Activated CD4-positive, alpha-beta T cell treated with anti-CD3 and anti-CD28 coated beads for 48 hours (primary cell): ENCODE results near the gene ALDH16A1.

ENCODE experiments used
- DNase-seq: peaks from one replicate; pipeline ENCODE4 v3.0.0-alpha.2; 2020

Gene ALDH16A1

DNA sequence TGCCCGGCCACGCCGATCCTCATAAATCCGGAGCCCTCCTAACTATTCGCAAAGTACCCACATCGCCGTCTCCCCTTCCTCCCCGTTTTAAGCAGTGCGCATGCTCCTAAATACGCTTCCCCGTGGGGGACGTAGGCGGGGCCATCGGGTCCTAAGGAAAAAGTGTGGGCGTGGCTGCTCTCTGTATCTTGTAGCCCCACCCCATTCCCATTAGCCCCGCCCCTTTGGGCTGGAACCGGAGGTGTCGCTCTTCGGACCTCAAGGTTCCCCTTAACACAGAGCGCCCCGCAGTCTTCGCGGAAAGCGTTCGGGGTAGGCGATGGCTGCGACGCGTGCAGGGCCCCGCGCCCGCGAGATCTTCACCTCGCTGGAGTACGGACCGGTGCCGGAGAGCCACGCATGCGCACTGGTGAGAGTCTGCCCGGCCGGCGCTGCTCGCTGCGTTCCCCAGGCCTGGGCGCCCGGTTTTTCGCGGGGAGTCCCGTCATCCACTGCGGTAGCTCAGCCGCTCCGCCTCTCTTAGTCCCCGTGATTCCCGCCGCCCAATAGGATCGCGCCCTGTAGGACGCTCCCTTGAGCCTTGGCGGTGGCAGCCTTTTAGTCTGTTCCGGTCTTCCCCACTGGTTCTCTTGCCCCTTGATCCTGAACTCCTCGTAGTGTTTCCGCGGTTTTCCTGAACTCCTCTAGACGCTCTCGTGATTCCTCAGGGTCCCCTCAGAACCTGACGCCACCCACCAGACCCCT lies at the start of gene ALDH16A1:
Gene ALDH16A1 (plus strand): TSS at position 213 of the 744 bp plus-strand sequence. CDS start 107 bp downstream, at position 320.
- peak; percentile 99 for DNase-seq

DNA sequence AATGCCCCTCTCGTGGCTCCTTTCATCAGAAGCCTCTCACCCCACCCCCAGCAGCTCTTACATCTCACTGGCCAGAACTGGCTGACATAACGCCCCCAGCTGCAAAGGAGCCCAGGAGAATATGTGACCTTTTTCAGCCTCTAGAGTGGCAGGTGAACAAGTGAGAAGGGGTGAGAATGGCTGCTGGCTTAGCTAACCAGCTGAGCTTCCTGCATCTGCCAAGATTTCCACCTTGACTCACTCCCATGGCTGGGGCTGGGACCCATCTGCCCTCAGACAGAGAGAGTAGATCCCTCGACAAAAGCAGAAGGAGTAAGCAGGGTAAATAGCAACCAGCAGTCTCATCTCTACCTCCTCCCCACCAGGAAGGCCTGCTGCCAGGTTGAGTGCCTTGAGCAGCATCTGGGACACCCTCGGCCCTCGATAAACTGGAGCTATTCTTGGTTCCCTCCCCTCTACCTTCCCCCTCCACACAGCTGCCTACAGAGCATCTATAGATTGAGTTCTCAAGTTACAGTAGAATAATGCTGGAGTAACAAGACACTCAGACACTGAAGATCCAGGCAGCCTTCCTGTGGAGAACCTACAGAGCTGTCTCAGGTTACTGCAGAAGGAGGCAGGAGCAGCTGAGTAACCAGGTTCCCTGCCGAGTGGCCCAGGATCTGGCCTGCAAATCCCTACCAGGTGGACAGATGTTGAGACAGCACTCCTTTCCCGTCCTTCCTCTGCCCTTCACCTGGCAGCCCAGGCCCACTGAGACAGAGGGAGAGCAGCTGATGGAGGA lies 49.4 kb upstream of the ALDH16A1 start:
- no peak for DNase-seq

DNA sequence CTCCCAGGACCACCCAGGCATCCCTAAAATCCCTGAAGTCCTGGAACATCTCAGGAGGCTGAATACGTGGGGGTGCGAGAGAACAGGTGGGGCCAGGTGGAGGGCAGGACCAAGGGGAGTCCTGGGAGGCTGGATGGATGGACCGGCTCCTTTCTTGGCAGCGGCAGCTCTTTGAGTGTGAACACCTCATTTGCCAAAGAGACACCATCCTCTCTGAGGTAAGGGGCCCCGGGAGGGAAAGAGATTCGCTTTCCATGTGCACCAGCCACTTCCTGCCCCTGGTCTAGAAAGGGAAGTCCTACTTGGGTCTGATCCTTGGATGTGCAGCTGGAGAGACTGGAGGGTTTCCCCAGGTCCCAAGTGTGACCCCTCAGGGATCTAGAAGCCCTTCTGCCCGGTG lies 45.9 kb upstream of the ALDH16A1 start:
- DNase-seq, result no peak

DNA sequence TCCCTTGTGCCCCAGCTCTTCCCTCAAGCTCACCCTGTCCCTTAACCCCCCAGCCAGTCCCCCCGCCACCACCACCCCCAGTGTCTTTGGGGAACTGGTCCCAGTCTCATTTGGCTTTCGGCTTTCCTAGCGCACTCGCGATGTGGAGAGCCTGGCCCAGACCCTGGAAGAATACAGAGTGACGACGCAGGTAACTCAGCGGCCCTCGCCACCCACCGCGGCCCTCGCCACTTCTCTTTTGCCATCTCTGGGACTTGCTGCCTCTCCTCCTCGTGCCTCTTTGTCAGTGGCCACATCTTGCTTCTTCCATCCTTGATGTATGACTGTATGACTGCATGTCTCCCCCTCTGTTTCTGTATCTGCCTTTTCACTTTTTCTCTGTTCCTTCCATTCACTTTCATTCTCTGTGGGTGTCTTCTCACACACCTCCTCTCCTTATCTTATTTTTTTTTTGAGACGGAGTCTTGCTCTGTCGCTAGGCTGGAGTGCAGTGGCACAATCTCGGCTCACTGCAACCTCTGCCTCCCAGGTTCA lies 45.5 kb upstream of the ALDH16A1 start:
- no peak for DNase-seq

DNA sequence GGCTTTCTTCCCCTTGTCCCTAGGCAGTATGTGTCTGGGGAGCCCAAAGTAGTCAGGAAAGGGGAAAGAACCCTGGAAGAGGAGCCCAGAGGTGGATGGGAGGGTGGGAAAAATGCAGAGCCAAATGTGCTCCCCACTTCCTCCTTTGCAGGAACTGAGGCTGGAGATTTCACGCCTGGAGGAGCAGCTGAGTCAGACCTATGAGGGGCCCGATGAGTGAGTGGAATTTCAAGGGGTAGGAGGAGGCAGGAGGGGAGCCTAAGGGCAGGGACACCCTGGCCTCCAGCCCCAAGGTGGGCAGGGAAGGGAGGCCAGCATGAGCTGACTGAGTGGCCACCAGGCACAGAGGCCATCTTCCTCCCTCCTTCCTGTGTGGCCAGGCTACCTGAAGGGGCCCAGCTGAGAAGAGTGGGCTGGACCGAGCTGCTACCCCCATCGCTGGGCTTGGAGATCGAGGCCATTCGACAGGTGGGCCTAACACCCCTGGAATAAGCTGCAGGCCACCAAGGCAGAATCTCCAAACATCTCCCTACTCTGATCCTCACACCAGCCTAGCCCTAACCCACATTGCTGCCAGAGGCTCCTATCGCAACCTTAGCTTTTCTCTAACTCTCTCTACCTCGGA lies 44.1 kb upstream of the ALDH16A1 start:
- no peak for DNase-seq

DNA sequence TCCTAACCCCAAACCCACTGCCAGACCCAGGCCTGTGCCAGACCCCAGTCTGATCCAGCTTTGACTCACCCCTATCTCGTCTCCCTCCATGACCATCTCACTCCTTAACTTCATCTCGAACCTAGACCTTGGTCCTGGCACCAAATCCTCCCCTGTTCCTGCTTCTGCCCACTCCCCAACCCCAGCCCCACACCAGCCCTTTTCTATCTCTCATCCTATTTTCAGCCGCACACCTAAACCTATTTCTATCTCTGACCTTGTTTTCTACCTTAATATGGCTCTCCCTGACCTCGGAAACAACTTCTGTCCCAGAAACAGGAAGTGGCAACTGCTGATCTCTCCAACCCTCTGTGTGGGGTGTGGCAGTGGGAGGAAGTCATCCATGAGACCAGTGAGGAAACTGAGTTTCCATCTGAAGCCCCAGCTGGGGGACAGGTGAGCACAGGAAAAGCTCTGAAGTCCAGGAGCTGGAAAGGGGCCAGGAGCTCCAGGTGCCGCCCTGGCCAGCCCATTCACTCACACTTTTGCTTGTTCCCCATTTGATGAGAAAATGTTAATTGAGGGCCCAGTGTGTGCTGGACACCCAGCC lies 43.5 kb upstream of the ALDH16A1 start:
- no peak for DNase-seq

DNA sequence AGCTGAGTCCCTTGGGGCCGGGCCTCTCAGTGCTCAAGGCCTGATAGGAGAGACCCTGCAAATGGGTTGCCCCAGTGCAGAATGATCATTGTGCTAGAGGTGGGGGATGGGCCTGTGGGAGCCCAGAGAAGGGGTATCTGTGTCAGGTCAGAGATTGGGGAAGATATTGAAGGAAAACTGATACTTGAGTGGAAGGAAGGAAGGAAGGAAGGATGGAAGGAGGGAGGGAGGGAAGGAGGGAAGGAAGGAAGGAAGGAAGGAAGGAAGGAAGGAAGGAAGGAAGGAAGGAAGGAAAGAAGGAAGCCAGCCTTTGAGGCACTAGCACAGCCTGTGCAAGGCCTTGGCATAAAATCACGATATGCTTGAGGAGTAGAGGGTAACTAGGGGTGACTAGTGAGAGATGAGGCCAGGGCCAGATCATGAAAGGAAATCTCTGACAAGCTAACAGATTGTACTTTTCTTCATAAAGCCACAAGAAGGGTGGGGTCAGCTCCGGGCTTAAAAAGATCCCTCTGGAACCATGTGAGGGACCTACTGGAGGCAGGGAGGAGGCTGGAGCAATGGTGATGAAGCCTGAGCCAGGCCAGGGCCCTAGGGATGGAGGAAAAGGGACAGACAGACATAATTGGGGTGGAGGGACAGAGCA lies 41.2 kb upstream of the ALDH16A1 start:
- no peak for DNase-seq

DNA sequence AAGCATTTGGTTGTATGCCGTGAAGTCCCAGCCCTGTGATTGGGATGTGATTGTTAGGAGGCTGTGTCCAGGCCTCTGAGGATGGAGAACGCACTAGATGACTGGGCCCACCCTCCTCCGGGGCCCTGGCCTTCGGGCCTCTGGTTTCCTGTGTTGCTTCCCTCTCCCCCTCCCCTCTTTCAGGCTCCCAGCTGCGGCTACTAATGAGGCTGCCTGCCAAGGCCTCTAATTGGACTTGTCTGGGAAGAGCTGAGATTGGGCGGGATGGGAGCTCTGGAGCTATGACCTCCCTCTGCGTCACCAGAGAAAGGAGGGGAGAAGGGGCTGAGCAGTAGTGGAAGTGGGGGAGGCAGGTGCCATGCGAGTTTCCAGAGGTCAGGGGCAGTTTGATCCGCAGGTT lies 39.7 kb upstream of the ALDH16A1 start:
- DNase-seq, result no peak

DNA sequence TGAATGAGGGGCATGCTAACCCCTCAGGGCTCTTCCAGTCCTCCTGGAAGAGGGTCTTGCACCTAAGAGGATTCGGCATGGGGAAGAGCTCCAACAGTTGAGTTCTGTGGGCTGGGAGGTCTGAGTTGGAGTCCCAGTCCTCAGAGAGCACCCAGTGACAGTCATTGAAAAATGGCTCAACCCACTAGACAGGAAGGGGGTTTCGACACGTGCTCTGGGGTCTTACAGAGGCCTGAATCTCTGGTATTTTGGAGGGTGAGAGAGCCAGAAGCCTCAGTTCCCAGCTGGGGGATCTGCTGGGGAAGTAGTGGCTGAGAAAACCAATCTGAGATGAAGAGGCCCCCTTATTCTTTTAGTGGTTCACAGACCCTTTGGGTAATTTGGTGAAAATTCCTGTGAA lies 38.8 kb upstream of the ALDH16A1 start:
- DNase-seq, result no peak

DNA sequence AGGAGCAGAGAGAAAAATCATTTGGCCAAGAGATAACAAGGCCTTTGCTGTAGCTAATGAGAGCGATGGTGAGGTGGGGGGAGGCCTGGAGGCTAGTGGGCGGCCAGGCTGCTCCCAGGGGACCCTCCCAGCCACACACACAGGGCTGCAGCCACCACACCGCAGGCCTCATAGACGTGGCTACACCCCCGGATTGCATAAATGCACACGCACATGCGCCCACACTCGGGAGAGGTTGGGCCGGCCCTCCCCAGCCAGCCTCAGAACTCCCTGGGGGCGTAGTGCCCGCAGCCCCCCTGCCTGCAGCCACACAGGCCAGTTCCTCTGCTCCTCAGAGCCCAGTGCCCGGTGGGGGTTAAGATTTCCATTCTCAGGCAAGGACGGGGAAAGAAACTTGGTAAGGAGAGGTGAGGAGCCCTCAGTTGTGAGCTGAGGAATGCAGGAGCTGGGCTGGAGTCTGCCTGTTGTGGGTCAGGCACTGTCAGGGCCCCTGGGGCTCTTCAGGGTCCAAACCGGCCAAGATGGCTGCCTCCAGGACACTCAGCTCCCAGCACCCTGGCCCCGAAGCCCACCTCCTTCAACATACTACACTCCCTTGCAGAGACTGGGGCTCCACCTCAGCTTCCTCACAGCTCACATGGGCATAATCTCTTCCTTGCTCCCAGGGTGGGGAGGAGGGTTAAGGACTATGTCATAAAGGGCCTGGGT lies 37.8 kb upstream of the ALDH16A1 start:
- no peak for DNase-seq

DNA sequence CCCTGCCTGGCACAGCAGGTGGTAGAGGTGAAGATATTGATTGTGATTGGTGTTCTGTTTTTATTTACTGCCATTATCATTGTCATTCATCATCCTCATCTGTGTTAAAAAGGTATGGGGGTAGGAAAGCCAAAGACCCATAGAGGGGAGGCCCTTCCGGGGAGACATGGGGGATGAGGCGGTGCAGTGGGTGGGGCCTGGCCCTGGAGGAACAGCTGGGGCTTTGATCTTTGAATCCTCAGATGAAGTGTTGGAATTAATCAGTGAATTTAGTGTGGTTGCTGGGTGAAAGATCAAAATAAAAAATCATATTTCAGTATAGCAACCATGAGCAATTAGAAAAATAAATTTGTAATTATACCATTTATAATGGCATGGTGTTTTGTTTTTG lies 37.2 kb upstream of the ALDH16A1 start:
- DNase-seq, result no peak

DNA sequence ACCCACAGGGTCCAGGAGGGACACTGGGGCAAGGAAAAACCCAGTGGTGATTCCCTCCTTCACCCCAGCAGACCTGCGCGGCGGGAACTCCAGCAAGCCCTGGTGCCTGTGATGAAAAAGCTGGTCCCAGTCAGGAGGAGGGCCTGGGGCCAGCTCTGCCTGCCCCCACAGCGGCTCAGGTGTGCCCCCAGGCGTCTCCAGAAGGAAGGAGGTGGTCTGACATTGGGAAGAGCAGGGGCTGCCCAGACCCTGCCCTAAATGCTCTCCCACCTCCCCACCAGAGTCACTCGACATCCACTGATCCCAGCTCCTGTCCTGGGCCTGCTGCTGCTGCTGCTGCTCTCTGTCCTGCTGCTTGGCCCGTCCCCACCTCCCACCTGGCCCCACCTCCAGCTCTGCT lies 35.9 kb upstream of the ALDH16A1 start:
- no peak for DNase-seq

DNA sequence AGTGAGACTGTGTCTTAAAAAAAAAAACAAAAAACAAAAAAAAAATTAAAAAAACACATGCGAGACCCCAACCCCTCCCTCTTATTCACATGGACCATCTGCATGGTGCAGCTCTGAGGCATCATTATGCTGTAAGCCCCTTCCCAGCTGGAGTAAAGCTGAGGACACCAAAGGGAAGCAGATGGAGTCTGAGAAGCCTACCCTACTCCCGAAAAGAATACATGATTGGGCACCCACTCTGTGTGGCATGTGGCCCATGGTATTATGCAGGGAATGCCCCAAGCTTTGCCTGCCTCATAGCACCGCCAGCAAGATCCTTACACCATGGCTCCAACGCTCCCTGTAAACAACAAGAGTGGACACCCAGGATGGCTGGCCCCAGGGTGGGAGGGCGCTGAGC lies 34.5 kb upstream of the ALDH16A1 start:
- no peak for DNase-seq

DNA sequence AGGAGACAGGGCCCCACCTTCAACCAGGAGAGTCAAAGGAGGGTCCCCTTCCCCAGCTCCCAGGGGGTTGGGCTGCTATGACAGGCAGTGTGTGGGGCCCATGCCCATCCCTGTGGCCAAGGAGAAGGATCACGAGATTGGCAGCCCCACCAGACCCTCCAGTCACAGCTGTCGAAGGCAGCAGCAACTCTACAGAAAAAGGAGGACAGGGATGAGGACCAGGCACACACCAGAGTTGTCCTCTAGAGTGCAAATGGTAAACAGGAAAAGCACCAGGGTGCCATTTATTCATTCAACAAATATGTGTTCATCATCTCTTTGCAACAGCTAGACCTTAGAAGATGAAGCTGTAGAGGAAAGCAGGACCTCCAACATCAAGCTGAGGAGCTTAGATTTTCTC lies 33.9 kb upstream of the ALDH16A1 start:
- no peak for DNase-seq

DNA sequence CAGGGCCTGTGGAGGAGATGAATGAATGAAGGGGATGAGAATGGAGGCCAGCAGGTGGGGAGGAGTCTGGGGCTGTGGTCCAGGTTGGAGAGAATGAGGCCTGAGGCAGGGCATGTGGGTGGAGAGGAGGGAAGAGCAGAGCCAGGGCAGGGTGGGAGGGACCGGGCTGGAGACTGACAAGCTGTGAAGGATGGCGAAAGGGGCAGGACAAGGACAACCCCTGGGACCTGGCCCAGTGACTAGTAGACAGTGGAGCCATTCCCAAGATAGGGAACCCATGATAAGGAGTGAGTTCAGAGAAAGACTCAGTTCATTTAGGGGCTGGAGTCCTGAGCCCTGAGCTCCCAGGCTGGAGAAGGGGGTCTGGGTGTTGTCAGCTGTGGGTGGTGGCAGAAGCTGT lies 32.8 kb upstream of the ALDH16A1 start:
- DNase-seq, result no peak

DNA sequence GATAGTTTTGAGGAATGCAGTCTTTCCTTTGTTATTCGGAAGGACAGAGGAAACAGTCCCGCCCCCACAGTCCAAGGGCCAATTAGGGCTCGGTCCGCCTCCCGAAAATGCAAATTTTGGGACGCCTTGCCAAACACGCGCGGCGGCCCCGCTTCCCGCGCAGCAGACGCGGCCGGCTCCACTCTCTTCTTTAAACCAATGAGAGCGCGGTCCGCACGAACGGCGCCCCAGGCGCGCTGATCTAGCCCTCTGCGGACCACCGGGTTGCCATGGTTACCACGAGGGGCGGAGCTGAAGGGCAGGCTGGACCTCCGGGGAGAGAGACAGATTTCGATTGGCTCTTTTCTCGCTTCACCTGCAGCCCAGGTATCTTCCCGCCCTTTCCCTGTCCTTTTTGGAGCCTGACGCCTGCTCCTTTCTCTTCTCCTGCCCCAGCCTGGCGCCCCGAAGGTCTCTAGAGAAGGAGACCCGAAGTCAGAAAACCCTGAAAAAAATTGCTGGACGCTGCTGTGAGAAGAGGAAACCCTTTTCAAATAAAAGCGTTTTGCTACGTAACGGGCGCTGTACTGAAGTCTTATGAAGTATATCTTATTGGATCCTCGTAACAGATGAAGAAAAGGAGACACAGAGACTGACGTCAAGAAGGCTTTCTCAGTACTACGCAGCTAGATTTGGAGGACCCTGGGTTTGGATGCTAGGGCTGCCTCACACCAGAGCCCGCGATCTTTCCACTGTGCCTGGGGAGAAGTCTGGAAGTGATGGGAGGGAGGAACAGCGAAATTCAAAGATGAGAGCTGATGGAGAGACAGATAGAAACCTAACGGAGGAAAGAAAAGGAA lies 31.8 kb upstream of the ALDH16A1 start:
- DNase-seq, result peak; percentile 72

DNA sequence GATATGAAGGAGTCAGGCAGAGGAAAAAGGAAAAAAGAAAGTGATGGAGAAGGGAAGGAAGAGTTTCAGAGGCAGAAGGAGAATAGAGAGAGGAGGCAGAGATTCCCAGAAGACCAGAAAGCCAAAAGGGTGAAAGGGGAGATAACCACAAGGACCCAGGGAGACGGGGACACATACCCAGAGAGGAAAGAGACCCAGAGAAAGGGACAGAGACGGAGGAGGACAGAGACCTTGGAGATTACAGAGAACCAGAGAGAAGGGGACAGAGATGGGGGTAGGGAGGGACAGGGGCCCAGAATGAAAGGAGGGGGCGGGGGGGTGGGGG lies 31.2 kb upstream of the ALDH16A1 start:
- no peak for DNase-seq

DNA sequence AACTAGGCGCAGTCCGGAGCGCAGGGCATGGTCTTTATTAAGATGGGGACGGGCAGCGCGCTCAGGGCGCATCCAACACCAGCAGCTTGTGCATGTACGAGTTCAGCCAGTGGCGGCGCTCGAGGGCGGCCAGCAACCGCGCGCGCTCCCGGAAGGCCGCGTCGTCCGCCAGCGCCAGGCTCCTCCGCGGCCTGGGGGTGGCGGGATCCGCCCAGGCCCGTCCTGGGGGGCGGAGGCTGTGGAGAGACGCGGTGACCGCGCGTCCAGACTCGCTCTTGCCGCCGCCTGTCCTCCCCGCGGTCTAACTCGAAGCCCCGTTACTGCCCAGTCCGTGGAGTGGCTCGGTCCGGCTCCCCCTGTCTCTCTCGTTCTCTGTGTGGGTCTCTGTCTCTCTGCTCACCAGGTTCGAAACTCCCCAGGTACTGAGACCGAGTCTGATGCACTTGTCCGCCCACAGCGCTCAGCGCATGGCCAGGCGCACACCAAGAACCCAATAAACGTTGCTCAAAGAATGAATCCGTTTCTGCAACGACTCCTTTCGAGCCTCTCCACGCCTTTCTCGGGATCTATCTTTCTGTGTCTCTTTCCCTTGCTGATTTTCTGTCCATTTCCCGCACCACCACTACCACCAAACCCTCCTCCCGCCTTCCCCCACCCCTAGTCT lies 30.5 kb upstream of the ALDH16A1 start:
- peak; percentile 70 for DNase-seq

DNA sequence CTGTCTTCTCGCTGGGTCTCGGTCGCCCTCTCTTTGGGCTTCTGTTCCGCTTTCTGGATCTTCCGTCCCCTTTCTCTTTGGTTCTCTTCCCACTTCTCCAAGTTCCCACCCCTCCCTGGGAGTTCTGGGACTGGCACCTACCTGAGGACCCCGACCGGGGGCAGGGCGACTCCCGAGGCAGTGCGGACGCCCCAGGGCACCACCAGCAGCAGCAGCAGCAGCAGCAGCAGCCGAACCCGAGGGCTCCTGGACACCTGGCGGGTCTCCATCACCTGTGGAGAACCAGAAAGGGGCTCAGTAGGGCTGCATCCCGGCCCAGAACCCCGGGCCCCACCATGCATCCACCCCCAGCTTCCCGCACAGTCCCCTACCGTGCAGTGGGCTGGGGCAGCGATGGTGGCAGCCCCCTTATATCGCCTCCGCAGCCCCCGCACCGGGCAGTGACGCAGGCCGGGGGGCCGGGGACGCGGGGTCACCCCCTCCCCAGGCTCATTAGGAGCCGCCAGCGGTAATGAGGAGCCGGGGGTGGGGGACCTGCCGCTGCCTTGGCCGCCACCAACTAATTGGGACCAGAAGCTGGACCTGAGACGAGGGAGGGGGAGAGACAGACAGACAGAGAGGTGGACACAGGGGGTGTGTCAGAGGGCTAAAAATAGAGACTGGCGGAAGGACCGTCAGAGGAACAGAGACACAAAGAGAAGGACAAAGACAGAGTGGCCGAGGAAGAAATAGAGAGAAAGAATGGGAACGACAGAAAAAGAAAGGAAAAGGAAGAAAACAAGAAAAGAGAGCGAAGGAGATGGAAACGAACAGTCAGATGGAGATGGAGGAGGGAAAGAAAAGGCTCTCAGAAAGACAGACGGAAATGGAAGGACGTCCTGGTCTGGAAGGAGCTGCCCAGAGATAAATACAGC lies 29.7 kb upstream of the ALDH16A1 start, which contains the start of gene PTH2:
Gene PTH2 (minus strand): TSS at position 371 of the 914 bp plus-strand sequence. CDS start 102 bp downstream, at position 269.
- no peak for DNase-seq

DNA sequence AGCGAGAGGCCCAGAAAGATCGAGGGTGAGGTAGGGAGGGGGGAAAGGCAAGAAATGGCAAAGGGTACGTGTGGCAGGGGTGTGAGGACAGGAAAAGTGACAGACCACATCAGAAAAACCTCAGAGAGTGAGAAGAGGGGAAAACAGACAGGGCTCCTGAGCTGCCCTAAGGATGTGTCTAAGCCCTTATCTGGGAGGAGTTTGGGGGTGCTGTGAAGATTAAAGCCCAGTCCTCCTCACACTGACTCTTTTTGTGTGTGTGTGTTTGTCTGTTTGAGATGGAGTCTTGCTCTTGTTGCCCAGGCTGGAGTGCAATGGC lies 29.1 kb upstream of the ALDH16A1 start:
- DNase-seq, result no peak
